Progenitor cell of endocrine pancreas (in vitro differentiated cells): ENCODE measurements around the gene ABHD11. TPM values are rescaled to one million over a fixed set of nuclear protein-coding genes. Genes with fewer than 3 reads are reported as not detected.

Source experiments
- DNase-seq: peaks from one replicate; pipeline ENCODE4 v3.0.0; 2021; ENCODE audit warnings: low spot score; ENCODE audit not compliant: unreplicated experiment
- H3K27ac Mint-ChIP-seq: 2 replicates; pipeline ENCODE4 v1.8.0; 2021; ENCODE audit warnings: mild to moderate bottlenecking, moderate library complexity, mixed read lengths
- H3K27me3 Mint-ChIP-seq: 2 replicates; pipeline ENCODE4 v1.8.0; 2021; ENCODE audit warnings: mixed read lengths
- H3K36me3 Mint-ChIP-seq: 2 replicates; pipeline ENCODE4 v1.8.0; 2022; ENCODE audit warnings: mixed read lengths; ENCODE audit not compliant: insufficient read depth
- H3K4me1 Mint-ChIP-seq: 2 replicates; pipeline ENCODE4 v1.8.0; 2021; ENCODE audit warnings: low read depth, mixed read lengths
- H3K4me3 Mint-ChIP-seq: 2 replicates; pipeline ENCODE4 v1.8.0; 2021; ENCODE audit warnings: low read depth, mild to moderate bottlenecking, moderate library complexity, mixed read lengths
- H3K9me3 Mint-ChIP-seq: 2 replicates; pipeline ENCODE4 v1.8.0; 2021; ENCODE audit warnings: low read depth, mixed read lengths
- microRNA-seq: library from miRNA; unstranded; fragments of <30 nt; microRNA quantifications from one replicate; pipeline ENCODE4 v1.1.0, GENCODE V29; 2020; ENCODE audit warnings: borderline number of aligned reads; ENCODE audit not compliant: unreplicated experiment
- total RNA-seq: library from RNA; stranded (reverse); gene quantifications from 2 replicates; pipeline ENCODE4 v1.2.1, GENCODE V29; 2021
- TF ChIP-seq, protein P1 (sequence below): fragments of 200-600 bp; sonication (generic); IDR thresholded peaks from one replicate; pipeline ENCODE4 v1.5.0; 2021; ENCODE audit warnings: antibody characterized with exemption, mild to moderate bottlenecking; ENCODE audit not compliant: unreplicated experiment

Gene ABHD11
- total RNA-seq, 1 donor from 2014 or later = 62.9 TPM

DNA sequence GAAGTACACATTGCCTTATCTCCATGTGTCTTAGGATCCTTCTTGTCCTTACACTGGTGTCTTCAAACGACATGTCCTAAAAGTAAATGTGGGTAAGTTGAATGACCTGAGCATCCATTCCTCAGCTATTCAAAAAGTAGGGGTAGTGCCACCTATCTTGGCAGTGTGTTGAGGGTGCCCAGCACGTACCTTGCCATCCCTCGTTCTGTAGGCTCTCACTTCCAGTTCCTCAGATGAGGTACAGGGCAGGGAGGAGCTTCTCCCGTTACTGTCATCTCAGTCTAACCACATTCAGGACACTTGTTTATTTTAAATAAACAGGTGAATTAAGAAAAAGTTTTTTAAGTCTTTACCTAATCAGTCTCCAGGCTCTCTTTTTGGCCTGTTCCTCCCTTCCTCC lies 42.2 kb downstream of the ABHD11 start:
- H3K36me3 Mint-ChIP-seq = peaks cover 23% of the 10 kb centered on the region

DNA sequence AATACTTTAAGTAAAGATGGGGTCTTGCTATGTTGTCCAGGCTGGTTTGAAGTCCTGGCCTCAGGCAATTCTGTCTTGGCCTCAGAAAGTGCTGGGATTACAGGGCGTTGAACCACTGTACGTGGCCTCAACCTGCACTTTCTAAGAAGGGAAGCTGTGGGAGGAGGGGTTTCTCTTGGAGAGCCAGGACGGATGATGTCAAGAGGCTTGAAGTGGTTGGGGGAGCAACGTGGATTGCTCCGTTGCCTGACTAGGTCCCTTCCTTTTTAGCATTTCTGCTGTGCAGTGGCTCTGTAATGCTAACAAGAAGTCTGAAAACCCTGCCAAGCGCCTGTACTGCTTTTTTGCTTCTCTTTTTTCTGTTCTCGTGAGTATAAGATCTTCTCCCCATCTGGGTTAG lies 48.0 kb downstream of the ABHD11 start:
- no peak for DNase-seq
- H3K9me3 Mint-ChIP-seq = no peaks in the 10 kb centered on the region
- H3K4me1 Mint-ChIP-seq = no peaks in the 10 kb centered on the region
- H3K27ac Mint-ChIP-seq = no peak overlapping the region
- no peaks in the 10 kb centered on the region for H3K27me3 Mint-ChIP-seq
- H3K36me3 Mint-ChIP-seq = peaks cover 34% of the 10 kb centered on the region
- no peak overlapping the region for H3K4me3 Mint-ChIP-seq
- TF ChIP-seq, protein P1, sequence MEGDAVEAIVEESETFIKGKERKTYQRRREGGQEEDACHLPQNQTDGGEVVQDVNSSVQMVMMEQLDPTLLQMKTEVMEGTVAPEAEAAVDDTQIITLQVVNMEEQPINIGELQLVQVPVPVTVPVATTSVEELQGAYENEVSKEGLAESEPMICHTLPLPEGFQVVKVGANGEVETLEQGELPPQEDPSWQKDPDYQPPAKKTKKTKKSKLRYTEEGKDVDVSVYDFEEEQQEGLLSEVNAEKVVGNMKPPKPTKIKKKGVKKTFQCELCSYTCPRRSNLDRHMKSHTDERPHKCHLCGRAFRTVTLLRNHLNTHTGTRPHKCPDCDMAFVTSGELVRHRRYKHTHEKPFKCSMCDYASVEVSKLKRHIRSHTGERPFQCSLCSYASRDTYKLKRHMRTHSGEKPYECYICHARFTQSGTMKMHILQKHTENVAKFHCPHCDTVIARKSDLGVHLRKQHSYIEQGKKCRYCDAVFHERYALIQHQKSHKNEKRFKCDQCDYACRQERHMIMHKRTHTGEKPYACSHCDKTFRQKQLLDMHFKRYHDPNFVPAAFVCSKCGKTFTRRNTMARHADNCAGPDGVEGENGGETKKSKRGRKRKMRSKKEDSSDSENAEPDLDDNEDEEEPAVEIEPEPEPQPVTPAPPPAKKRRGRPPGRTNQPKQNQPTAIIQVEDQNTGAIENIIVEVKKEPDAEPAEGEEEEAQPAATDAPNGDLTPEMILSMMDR = no peak

More for the DNA sequence above, 42.2 kb downstream of the ABHD11 start:
- no peaks in the 10 kb centered on the region for H3K4me1 Mint-ChIP-seq
- H3K9me3 Mint-ChIP-seq = no peaks in the 10 kb centered on the region
- H3K27me3 Mint-ChIP-seq = no peaks in the 10 kb centered on the region
- DNase-seq = no peak
- no peak overlapping the region for H3K27ac Mint-ChIP-seq
- H3K4me3 Mint-ChIP-seq = no peak overlapping the region
- TF ChIP-seq, protein P1 = no peak

DNA sequence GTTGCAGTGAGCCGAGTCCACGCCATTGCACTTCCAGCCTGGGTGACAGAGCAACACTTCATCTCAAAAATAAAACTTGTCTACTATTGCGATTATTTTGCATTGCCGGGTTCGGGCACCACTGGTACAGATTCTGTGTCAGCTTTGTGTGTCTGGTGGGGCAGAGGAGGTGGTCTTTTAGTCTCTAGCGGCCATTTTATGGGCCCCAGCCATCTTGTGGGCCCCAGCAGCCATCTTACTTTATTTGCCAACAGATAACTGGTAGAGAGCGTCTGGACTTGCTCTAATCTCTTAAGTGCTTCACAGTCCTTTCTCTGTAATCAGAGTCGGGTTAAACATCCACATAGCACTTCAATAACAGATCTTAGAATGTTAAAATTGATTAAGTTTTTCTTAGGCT lies 50.3 kb downstream of the ABHD11 start:
- Mint-ChIP-seq H3K36me3 (peaks cover 26% of the 10 kb centered on the region), H3K4me3 (no peak overlapping the region), H3K27me3 (no peaks in the 10 kb centered on the region), H3K27ac (no peak overlapping the region), H3K4me1 (peaks cover 5% of the 10 kb centered on the region), H3K9me3 (no peaks in the 10 kb centered on the region)
- no peak for DNase-seq
- TF ChIP-seq, protein P1 = no peak

Small RNAs within 50 kb of the gene (microRNA-seq; reads per million reads assigned to microRNA genes)
- not detected for gene MIR4284

Other genes starting within 250 kb of the ABHD11 start
- gene BAZ1B, start 216.5 kb downstream of the ABHD11 start, total RNA-seq = 90.5 and 92.1 TPM in 2 replicates
- 37.8 and 46.1 TPM in 2 replicates for gene BCL7B, start 181.1 kb downstream of the ABHD11 start, total RNA-seq
- 42.1 and 44.9 TPM in 2 replicates for gene TBL2, start 160.2 kb downstream of the ABHD11 start, total RNA-seq
- 47.3 and 48.6 TPM in 2 replicates for gene MLXIPL, start 114.3 kb downstream of the ABHD11 start, total RNA-seq
- gene VPS37D, start 71.0 kb downstream of the ABHD11 start, total RNA-seq = 15.0 and 15.6 TPM in 2 replicates
- gene DNAJC30, start 55.3 kb downstream of the ABHD11 start, total RNA-seq = 10.4 and 11.1 TPM in 2 replicates
- gene BUD23, start 55.2 kb downstream of the ABHD11 start, total RNA-seq = 57.9 and 58.8 TPM in 2 replicates
- gene STX1A, start 19.1 kb downstream of the ABHD11 start, total RNA-seq = 40.9 and 46.6 TPM in 2 replicates
- gene CLDN3, start 31.5 kb upstream of the ABHD11 start, total RNA-seq = 49.0 and 49.9 TPM in 2 replicates
- gene CLDN4, start 92.2 kb upstream of the ABHD11 start, total RNA-seq = 172 and 183 TPM in 2 replicates
- 13.3 and 13.5 TPM in 2 replicates for gene METTL27, start 103.7 kb upstream of the ABHD11 start, total RNA-seq
- not detected in 2 replicates for gene TMEM270, start 122.4 kb upstream of the ABHD11 start, total RNA-seq